GM12891 (cell line): ENCODE data around the gene DEPDC5.

ENCODE experiments used
- PAX5 ChIP-seq: IDR thresholded peaks from 2 replicates; pipeline ENCODE4 v1.6.1; 2011; ENCODE audit warnings: low read length, moderate library complexity, mild to moderate bottlenecking; ENCODE audit not compliant: insufficient read depth, severe bottlenecking
- POLR2A ChIP-seq: IDR thresholded peaks from 2 replicates; pipeline ENCODE4 v1.6.1; 2011; ENCODE audit warnings: low read depth, low read length, control low read depth
- POLR2AphosphoS5 ChIP-seq: IDR thresholded peaks from 2 replicates; pipeline ENCODE4 v1.6.1; 2011; ENCODE audit warnings: low read depth, low read length, control low read depth
- POU2F2 ChIP-seq: IDR thresholded peaks from 2 replicates; pipeline ENCODE4 v1.6.1; 2011; ENCODE audit warnings: low read depth, mild to moderate bottlenecking, control low read depth, low read length, moderate library complexity
- SPI1 ChIP-seq: IDR thresholded peaks from 2 replicates; pipeline ENCODE4 v1.6.1; 2011; ENCODE audit warnings: low read depth, low read length, control low read depth
- TAF1 ChIP-seq: IDR thresholded peaks from 2 replicates; pipeline ENCODE4 v1.6.1; 2011; ENCODE audit warnings: low read depth, low read length, control low read depth

GRCh38 chr22:31802575-31802974, 48.8 kb downstream of the DEPDC5 start:
- TF ChIP-seq SPI1: no peak
- TF ChIP-seq POLR2AphosphoS5: no peak
- no peak for TF ChIP-seq POLR2A
- TF ChIP-seq POU2F2: no peak
- TF ChIP-seq TAF1: no peak
- TF ChIP-seq PAX5: no peak
